Uterus (tissue), 2 donors: ENCODE results near the gene TRAF4.

Source experiments
- CTCF ChIP-seq, 4 experiments: fragments of 200-600 bp in 2 of 4; fragments of 450-650 bp in 2 of 4; sonication (generic) in 2 of 4; IDR thresholded peaks; one replicate each; pipeline ENCODE4 v1.5.1; 2016 to 2019; ENCODE audit warnings: antibody characterized with exemption in 4 of 4, mild to moderate bottlenecking in 2 of 4, moderate library complexity in 1 of 4
- POLR2A ChIP-seq, 2 donors: fragments of 450-650 bp; IDR thresholded peaks; one replicate each; pipeline ENCODE4 v1.6.1; 2016; ENCODE audit warnings: antibody characterized with exemption in 2 of 2, mild to moderate bottlenecking in 1 of 2, moderate library complexity in 1 of 2

- TF ChIP-seq CTCF (IDR thresholded peaks at IDR 0.05) (no peak), POLR2A (IDR thresholded peaks at IDR 0.05) (no peak)
These were observed 19.2 kb upstream of the TRAF4 start for GRCh38 chr17:28724500-28725165.
